Activated CD4-positive, alpha-beta T cell treated with anti-CD3 and anti-CD28 coated beads, Interleukin-2, amount 50 U/mL, for 1 hour (primary cell): Measurements from ENCODE around the gene STAT3.
"Not testable (repeated sequence)": the region's sequence is repeated elsewhere in the genome, so short reads cannot be mapped to it uniquely, and the experiment has no call there.

Experiments
- DNase-seq: peaks from one replicate; pipeline ENCODE4 v3.0.0-alpha.2; 2020

STAT3 gene

DNA sequence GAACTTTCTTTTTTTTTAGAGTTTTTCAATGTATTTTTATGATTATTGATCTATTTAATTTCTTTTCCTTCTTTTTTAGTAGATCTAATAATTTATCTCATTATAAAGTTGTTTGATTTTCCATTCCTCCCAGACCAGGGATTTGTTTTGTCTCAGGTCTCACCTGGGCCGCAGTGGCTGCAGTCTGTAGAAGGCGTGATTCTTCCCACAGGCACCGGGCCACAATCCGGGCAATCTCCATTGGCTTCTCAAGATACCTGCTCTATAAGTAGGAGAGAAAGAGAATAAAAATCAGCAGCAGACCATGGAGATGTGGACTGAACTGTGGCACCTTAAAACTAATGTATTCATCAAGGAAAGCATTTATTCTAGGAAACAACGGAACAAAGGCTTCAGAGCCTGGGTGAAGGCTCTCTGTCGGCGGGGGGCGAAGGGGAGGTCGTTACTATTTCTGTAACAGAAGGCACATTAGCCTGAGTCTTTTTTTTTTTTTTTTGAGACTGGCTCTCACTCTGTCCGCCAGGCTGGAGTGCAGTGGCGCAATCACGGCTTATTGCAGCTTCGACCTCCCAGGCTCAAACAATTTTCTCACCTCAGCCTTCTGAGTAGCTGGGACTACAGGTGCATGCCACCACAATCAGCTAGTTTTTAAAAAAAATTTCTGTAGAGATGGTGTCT, 42.7 kb downstream of the STAT3 start:
- DNase-seq = no peak

DNA sequence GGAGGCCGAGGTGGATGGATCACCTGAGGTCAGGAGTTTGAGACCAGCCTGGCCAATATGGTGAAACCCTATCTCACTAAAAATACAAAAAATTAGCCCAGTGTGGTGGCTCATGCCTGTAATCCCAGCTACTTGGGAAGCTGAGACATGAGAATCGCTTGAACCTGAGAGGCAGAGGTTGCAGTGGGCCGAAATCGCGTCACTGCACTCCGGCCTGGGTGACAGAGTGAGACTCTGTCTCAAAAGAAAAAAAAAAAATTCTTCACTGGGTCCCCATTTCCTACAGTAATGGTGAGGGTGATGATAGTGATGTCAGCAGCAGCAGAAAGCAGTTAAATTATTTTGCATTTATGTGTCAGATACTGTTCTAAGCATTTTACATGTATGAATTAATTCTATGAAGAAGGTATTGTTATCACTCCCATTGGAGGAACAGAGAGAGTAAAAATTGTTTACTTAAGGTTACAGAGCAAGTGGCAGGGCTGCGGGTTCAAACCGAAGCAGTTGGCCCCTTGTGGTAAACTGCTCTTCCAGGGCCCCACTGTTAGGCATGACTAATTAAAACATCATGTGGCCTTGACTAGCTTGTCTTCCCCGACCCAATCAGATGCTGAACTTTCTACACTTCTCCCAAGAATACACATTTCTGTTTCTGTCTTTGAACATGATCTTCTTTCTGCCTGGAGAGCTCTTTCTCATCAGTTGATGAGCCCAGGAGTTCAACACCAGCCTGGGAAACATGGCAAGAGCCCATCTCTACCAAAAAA, 45.8 kb downstream of the STAT3 start:
- DNase-seq = no peak

DNA sequence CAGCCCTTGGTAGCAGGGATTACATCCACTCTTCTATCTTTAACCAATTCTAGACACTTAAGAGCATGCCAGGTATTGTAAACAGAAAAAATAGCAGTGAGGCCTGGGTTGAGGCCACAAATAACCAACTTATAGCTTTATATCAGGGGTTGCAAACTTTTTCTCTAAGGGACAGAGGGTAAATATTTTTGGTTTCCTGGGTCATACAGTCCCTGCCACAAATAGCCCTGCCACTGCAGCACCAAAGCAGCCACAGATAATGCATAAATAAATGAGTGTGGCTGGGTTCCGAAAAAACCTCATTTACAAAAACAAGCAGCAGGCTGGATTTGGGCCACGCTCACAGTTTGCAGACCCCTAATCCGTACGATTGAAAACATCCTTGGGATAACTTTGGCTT, 46.7 kb downstream of the STAT3 start:
- no peak for DNase-seq

DNA sequence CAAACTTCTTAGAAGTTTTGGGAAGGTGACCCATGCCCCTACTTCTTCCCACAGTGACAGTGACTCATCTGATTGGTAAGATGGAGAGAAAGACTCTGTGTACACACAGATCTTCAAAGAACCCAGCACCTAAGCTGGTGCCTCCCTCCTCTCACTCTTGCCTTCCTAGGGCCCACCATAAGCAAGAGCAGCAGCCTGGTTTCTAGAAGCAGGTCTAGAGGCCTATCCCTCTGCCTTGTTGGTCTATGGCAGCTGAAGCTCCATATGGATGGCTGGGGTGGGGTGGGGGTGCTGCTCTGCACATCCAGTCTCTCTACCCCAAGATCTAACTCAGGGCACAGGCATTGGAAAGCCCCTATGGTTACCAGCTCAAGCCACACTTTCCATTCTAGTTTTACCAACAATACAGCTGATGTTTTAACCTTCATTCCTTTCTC, 47.5 kb downstream of the STAT3 start:
- peak; percentile 20 for DNase-seq

DNA sequence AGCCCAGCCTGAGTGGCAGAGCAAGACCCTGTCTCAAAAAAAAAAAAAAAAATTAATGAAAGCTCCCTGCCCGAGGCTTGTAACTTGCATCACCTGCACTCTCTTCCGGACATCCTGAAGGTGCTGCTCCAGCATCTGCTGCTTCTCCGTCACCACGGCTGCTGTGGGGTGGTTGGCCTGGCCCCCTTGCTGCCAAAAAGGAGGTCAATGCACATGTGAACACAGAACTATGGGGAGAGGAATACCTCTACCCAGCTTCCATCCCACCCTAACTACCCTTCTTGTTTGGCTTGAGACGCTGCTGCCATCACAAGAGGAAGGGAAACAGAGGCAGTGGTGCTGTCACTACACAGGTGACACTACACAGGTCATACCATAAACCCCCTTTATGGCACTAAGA, 49.0 kb downstream of the STAT3 start:
- no peak for DNase-seq

DNA sequence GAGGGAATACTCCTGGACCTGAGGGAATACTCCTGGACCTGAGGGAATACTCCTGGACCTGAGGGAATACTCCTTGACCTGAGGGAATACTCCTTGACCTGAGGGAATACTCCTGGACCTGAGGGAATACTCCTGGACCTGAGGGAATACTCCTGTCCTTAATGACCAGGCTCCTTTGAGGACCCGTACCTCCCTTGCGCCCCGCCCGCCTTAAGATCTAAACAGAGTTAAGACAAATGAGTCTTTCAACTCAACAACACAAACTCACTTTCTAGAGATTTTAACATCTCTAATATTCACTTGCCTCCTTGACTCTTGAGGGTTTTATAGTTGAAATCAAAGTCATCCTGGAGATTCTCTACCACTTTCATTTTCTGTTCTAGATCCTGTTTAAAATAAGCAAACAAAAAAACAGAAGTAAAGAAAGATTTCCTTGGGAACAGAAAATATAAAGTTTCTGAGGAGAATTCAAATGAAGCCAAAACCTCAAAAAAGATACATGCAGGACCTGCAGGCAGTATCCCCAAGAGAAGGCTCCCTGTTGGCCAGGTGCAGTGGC, 49.7 kb downstream of the STAT3 start:
- no peak for DNase-seq

DNA sequence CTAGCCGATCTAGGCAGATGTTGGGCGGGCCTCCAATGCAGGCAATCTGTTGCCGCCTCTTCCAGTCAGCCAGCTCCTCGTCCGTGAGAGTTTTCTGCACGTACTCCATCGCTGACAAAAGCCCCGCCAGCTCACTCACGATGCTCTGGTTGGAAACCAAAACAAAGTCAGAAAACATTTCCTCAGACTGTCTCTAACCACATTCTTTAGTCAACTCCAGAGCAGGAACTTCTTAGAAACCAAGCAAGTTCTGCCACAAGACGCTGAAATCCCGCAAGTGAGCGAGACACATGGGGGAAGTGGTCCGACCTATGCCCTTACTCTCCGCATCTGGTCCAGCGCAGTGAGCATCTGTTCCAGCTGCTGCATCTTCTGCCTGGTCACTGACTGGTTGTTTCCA, 50.8 kb downstream of the STAT3 start:
- DNase-seq = peak; percentile 70

DNA sequence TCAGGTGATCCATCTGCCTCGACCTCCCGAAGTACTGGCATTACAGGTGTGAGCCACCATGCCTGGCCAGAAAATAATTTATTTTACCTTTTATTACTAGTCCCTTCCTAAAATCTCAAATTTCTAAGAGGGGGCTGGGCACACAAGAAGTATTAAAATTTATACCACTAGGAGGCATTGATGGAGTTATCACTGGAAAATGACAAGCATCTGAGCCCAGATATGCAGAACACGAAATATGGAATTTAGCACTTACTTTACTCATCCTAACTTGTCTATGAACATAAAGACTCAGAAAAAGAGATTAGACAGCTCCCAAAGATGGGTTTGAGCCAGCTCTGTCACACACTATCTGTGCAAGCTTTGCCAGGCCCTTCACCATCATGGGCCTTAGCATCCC, 53.6 kb downstream of the STAT3 start:
- no peak for DNase-seq

DNA sequence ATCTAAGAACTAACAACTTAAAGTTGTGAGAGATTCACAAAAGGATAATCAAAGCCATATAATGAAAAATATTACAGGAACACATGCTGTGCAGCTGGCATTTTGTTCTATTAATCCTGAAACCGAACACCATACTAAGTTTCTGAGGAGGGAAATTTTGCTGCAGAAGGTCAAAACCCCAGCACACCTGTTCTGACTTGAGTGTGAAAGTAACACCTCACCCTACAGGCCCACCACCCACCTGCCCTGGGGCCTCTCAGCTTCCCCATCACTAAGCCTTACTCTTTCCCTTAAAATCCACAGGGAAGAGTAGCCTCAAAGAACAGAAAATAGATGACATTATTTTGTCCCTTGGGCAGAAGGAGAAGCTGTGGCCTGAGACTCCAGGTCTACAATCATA, 55.2 kb downstream of the STAT3 start:
- DNase-seq = no peak

DNA sequence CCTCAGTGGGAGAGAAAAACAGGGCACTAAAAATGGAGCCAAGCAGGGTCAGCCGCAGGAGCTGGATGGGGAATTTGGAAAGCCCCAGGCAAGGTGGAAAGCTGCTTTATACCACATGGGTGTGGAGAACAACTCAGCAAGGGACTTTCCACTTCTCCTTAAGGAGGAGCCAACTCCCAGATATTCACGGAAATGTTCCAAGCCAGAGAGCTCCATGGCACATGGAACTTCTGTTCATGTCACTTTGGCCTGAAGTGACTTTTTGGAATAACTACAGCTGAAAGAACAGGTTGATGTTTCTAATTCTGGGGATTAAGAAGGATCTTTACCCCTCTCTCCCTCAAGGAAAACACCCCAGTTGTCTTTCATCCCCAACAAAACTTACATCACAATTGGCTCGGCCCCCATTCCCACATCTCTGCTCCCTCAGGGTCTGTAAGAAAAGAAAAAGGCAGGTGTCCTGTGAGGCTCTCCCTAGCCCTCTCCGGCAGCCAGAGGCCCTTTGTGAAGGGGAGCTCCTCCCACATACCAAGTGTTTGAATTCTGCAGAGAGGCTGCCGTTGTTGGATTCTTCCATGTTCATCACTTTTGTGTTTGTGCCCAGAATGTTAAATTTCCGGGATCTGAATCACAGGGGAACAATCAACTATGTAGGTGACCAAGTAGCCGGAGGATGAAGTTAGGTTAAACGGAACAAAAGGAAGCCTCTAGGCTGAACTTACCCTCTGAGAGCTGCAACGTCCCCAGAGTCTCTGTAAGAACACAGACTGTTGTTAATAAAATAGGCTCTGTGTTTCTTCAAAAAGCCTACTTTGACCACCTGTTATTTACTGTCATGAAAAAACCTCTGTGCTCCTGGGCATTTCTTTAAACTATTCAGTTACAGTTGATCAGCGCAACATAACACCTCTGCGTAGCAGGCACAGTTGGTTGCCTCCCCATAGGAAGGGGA, 58.9 kb downstream of the STAT3 start:
- no peak for DNase-seq

DNA sequence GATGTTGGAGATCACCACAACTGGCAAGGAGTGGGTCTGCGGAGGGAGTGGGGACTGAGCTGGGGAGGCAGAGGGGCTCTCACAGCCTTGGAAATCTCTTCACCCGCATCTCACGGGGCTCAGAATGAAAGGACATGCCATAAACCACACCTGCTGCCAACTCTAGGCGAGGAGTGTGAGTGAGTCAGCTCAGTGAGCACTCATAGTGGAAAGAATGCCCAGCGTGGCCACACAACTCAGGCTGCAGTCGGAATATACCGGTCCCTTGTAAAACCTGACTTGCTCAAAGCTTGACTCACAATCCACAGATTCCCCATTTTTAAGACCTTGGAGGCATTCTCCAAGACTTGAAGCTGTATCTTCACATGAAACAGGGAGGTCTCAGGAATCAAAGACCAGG, 63.2 kb downstream of the STAT3 start:
- no peak for DNase-seq

DNA sequence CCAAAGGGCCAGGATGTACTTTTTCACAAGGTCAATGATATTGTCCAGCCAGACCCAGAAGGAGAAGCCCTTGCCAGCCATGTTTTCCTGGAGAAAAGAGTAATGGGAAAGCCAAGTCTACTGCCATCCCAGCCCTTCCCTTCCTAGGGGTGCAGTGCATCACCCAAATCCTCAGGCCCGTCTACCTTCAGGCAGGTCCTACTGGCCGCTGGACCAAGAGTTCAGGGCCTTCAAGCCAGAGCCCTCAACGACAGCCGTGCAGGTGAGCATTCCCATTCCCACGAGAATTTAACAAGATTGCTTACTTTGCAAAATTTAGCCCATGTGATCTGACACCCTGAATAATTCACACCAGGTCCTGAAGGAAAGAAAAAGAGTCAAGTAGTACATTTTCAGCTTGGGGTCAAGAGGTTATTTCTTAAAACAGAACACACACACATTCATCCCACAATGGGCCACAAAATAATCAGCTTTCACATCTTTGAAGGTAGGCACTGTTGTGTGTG, 64.9 kb downstream of the STAT3 start:
- no peak for DNase-seq

DNA sequence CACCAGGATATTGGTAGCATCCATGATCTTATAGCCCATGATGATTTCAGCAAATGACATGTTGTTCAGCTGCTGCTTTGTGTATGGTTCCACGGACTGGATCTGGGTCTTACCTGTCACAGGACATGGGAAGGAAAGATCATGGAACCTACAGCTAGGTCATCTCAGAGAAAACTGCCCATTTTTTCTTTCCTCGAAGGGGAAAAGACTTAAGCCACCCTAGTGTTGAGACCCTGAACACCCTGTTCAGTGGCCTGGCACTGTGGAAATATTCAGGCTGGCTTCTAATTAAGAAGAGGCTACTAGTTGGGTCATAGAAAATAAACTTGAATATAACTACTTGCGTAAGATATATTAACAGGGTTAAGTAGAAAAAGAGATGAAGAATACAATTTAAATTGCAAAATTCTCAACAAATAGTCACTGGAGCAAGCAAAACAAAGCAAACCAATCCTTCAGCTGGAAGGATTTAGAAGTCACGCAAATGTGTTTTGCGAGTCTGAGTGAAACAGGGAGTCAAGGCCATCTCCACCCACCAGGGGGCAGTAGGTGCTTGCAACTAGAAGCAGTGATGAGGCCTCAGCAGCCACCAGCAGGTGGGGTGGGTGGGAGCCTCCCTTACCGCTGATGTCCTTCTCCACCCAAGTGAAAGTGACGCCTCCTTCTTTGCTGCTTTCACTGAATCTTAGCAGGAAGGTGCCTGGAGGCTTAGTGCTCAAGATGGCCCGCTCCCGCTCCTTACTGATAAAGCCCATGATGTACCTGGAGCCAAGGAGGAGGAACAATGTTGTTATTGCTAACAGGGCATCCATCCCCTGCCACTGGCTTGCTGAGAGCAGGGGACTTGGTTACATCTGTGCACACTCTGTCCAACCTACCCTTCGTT, 65.6 kb downstream of the STAT3 start:
- peak; percentile 97 for DNase-seq

DNA sequence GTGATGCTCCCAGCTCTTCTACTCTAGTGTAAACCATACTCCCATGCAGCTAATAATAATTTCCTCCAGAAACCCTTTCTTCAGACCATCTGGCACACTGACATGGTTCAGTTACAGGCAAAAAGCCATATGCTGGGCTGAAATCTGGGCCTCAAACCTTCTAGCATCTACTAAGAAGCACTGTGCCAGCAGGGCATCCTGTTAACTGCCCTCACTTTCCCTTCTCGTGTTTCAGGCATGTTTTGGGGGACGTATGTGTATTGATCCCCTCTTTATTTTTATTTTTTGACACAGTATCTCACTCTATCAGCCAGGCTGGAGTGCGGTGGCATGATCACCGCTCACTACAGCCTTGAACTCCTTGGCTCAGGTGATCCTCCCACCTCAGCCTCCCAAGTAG, 66.7 kb downstream of the STAT3 start:
- DNase-seq = no peak

DNA sequence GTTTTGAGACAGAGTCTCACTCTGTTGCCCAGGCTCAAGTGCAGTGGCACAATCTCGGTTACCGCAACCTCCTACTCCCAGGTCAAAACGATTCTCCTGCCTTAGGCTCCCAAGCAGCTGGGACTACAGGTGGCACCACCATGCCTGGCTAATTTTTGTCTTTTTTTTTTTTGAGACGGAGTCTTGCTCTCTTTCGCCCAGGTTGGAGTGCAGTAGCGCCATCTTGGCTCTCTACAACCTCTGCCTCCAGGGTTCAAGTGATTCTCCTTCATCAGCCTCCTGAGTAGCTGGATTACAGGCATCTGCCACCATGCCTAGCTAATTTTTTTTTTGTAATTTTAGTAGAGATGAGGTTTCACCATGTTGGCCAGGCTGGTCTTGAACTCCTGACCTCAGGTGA, 70.3 kb downstream of the STAT3 start:
- not testable (repeated sequence) for DNase-seq

DNA sequence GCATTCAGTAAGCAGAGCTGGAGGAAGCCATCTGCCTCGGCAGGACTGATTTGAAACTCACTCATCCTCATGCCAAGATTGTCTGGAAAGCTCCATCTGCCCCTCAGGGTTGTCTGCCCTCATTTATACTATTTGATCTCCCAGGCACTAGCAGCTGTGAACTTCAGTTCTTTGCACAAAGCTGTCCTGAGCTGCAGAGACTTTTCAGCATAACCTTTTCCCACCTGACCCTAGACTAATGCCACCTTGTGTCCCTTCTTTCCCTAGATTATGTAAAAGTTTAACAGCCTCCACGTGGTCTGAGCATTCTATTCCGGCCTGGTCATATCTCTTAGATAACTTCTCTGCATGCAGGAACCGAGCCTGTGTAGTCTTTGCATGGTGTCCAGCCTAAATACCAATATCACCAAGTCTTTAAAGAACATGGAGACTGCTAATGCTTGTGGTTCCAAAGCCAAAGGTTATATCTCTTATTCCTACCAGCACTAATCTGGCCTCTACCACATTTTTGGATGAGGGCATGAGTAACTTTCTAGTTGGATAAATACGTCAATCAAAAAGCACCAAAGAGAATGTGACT, 70.9 kb downstream of the STAT3 start:
- DNase-seq = no peak

DNA sequence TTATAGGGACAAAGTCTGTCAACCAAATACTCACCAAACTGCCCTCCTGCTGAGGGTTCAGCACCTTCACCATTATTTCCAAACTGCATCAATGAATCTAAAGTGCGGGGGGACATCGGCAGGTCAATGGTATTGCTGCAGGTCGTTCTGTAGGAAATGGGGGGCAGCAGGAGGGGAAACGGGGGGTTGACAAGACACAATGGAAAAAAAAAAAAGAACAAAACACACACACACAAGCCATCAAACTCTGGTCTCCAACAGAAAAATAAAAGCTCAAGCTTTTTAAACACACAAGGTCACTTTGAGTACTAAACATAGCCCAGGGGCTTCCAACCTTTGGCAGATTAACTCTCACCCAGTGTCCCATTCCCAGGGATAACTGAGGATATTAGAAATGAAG, 71.5 kb downstream of the STAT3 start:
- DNase-seq = no peak

DNA sequence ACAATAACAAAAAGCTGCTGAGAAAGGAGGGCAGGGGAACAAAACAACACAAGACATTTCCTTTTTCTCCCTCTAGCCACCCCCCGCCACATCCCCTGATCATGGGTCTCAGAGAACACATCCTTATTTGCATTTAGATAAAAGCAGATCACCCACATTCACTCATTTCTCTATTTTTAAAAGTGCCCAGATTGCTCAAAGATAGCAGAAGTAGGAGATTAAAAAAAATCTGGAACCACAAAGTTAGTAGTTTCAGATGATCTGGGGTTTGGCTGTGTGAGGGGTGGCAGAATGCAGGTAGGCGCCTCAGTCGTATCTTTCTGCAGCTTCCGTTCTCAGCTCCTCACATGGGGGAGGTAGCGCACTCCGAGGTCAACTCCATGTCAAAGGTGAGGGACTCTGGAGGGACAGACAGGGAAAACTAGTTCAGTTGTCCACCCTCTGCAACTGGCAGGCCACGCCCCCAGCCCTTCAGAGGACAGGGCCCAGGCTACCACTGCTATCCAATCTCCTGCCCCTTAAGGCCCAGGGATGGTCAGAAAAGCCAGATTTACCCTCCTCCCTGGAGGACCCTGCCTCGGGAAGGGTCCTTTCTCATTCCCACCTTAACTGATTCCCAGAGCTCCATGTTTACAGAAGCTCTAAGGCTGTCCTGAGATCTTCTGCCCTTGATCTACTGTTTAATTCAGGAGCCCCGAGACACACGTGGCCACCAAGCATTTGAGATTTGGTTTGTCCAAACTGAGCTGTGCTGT, 72.7 kb downstream of the STAT3 start:
- DNase-seq = no peak

DNA sequence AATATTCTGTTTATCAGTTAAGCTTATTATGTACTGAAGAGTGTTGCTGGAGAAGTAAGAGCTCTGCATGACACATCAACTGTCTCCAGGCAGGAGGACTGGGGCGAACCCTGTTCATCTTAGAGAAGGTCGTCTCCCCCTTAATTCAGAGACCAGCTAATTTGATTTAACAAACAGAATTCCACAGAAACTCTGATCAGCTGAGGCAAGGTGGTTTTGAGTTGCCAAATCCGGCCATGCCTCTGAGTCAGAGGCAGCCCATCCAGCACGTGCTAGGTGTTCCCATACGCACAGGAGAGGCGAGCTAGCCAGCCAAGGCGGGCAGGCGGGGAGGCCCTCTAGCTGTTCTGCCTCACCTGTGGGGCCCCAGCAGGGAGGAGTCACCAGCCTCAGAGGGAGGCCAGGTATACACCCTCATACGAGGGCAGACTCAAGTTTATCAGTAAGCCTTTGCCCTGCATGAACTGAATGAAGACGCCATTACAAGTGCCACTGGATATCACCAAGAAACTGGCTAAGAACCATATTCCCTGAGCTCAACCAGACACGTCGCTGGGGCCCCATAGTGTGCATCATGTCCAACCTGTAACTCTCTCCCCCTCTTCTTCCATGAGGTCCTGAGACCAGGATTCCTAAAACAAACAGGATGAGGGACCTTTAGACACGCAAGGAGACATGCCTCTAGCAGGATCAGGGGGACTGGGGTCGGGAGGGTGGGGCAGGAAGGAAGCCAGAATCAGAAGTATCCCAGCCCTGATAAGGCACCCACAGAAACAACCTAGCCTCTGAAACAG, 74.3 kb downstream of the STAT3 start:
- peak; percentile 47 for DNase-seq

DNA sequence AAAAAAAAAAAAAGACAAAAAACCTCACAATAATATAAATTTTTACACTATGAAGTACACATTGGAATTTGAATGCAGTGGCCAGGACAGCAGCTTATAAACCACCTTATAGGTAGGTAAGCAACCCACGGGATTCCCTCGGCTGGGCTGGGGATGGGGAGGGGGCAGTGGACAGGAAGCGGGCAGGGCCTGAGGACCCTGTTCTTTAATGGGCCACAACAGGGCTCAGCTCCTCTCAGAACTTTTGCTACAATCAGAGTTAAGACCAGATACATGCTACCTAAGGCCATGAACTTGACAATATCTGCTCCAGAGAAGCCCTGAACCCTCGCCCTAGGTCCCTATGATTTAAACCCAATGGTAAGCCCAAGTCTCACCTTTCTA, 74.9 kb downstream of the STAT3 start:
- no peak for DNase-seq
